SW480 (cell line): Measurements from ENCODE around the gene RASA4.
"Not testable (repeated sequence)": the region's sequence is repeated elsewhere in the genome, so short reads cannot be mapped to it uniquely, and the experiment has no call there.

ENCODE experiments used
- DNase-seq: peaks from one replicate; pipeline ENCODE4 v3.0.0-alpha.2; 2016; ENCODE audit warnings: low spot score

Gene RASA4

DNA sequence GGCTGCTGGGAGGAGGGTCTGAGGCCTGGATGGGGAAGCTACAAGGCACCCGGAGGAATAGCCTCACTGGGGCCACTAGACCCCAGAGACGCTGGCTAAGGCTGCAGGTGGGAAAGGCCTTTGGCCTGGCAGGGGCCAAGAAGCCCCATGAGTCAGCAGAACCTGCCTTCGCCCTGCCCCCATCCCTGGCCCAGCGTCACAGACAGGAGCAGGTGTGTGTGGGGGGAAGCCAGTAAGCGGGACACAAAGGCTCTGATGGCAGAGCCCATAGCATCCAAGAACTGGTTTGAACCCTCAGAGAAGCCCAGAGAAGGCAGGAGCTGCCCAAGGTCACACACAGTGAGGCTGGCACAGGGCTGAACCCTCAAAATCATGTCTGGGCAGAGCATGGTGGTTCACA is 9.7 kb downstream of the RASA4 start:
- not testable (repeated sequence) for DNase-seq

DNA sequence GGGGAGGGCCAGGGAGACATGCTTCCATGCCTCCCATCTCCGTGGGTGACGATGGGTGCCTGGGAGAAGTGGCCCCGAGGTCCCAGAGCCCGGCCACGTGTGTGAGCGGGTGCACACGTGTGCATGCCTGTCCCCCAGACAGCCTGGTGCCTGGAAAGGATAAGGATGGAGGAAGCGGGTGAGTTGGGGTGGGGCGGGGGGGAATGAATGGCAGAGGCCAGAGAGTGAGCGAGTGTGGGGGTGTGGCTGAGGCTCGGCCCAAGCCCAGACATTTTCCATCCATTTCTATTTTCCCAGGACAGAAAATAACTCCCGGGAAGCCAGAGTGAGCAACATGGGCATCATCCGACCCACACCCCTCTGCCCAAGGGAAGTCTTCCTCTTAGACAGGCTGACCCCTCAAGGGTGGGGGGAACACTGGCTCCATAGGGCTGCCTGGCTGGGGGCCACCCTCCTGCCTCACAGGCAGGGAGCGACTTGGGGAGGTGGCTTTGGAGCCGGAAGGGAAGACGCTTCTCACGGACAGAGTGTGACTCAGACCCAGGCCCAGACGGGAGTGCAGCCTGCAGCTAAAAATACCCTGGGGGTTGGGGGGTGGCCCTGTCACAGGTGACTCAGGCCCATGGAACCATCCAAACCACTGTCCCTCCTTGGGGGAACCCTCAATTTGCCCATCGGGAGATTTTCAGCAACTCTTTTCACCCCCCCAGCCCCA is 12.0 kb downstream of the RASA4 start:
- DNase-seq: not testable (repeated sequence)

DNA sequence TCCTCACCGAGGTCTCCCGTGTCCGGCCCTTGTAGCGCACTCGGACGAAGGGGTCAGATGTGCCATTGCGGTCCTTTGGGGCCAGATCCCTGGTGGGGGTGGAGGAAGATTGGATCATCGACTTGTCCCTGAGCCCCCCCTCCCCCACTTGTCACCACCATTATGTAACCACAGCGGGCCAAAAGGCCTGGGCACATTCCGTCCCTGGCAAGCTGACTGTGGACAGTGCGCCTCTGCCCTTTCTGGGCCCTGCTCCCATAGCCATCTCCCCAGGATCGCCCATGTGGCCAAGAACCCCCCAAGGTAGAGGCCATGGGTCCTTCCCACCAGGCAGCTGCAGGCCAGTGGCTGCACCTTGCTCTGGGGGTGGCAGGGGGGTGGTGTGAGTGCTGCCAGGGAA is 14.2 kb downstream of the RASA4 start:
- DNase-seq: not testable (repeated sequence)

DNA sequence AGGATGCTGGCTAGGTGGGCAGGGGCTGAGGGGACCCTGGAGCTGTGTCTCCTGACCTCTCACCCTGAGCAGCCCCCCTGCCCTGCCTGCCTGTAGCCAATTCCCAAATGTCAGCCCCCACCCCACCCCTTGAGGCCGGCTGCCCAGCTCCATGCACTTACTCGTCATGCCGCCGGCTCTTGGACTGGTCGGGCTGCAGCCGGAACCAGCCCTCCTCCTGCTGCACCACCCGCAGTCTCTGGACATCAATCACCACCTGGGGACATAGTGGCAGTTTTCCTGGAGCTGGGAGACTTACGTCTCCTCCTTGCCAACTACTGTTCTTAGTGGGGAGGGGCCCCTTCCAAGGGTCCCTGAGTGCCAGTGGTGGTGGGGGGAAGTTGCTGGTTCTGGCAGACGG is 16.9 kb downstream of the RASA4 start:
- not testable (repeated sequence) for DNase-seq

DNA sequence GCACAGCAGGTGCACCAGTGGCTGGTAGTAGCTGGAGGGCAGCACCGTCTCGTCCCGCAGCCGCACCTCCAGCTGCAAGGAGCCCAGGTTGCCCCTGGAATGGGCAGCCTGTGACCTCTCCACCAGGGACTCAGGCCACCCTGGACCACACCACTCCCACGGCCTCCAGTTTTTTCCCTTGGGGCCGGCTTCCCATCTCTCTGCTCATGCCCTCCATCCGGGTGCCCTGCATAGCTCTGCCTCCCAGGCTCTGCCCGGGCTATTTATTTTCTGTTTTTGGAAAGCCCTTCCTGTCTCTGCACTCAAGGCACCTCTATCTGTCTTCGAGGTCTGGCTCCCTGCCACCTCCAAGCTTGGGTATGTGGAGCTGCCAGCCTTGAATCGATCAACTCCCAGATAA is 20.5 kb downstream of the RASA4 start:
- DNase-seq: not testable (repeated sequence)

DNA sequence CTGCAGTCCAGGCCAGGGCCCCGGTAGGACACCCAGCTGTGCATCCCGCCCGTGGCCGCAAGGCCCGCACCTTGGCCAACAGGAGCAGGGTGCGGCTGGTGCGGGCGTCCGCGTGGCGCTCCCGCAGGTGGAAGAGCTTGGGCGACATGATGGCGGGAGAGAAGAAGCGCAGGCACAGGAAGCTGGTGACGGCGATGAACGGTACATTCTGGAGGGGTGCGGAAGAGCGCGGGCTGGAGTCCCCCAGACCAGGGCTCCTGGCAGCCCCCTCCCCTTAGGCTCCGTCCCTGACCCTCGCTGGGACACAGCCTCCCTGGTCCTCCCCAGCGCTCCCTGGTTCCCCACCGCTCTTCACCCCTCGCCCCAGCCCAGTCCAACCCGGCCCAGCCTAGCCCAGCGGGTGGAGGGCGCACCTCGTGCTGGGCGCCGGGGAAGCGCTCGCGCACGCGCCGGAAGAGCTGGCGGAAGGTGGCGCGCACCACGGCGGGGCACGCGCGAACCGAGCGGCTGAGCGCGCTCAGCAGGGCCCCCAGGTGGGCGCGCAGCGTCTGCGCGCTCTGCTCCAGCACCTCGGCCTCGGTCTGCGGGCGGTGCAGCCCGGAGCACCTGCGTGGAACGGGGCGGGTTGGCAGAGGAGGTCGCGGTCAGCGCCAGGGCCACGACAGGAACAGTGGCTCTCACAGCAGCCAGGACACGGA is 22.8 kb downstream of the RASA4 start:
- not testable (repeated sequence) for DNase-seq

DNA sequence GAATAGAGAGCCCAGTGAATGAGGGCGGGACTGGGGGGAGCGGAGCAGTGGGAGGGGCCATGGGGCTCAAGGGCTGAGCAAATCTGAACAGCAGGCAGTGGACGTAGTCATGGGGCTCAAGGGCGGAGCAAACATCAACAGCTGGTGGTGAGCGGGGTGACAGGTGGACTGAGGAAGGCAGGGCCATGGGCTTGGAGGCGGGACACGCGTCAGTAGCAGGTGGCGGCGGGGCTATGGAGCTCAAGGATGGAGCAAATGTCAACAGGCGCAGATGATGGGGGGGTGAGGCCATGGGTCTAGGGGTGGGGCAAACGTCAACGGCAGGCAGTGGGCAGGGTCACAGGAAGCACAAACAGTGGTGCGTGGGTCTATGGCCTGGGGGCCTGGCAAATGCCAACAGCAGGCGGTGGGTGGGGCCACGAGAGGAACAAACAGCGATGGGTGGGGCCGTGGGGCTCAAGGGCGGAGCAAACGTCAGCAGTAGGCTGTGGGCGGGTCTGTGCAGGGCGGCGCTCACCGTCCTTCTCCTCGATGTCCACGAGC is 24.0 kb downstream of the RASA4 start:
- not testable (repeated sequence) for DNase-seq

DNA sequence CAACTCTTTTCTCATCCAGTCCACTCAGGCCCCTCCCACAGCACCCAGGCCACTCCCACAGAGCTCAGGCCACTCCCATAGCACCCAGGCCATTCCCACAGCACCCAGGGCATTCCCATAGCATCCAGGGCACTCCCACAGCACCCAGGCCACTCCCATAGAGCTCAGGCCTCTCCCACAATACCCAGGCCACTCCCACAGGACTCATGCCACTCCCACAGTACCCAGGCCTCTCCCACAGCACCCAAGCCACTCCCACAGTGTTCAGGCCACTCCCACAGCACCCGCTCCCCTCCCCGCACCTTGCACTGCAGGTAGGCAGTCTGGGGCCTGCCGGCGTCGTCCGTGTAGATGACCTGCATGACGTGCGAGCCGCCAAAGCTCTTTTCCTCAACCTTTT is 26.7 kb downstream of the RASA4 start:
- DNase-seq: not testable (repeated sequence)

DNA sequence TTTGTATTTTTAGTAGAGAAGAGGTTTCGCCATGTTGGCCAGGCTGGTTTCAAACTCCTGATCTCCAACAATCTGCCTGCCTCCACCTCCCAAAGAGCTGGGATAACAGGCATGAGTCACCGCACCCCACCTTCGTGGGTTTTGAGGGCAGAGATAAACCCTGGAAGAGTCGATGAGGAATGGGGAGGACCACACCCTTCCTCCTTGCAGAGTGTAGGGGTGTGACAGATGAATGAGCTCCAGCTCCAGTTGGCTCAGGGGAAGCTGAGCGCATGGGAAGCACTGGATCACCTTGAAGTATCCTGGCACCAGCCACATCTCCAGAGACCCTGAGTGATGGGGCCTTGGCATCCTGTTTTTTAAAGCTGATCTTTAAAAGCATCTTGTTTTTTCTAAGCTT is 33.1 kb downstream of the RASA4 start:
- DNase-seq: not testable (repeated sequence)

DNA sequence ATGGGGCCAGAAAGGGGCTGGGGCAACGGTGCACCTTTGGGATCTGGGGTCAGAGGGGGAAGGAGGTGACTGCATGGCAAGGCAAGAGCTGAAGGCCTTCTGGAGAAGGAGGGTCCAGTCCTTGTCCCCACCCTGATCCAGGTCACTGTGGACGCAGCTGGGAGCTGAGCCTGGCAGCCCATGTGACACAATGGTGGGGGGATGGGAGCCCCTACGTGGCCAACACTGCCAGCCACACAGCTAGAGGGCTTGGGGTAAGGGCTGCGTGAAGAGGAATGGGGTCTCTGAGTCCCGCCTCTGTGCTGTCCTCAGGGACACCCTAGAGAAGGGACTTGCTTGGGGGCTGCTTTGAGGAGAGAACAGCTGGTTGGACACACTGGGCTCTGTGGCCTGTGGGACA is 34.8 kb downstream of the RASA4 start:
- DNase-seq: not testable (repeated sequence)

DNA sequence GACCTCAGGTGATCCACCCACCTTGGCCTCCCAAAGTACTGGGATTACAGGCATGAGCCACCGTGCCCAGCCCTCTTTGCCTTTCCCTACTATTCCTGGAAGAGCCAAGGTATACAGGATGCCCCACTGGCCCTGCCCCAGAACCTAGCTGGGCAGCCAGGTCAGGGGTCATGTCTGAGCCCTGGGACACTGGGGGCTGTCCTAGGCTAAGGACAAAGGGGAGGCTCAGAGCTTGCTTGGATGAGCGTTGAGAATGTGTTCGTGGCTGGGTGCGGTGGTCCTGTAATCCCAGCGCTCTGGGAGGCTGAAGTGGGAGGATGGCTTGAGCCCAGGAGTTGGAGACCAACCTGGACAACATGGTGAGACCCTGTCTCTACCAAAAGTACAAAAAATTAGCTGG is 38.1 kb downstream of the RASA4 start:
- not testable (repeated sequence) for DNase-seq

DNA sequence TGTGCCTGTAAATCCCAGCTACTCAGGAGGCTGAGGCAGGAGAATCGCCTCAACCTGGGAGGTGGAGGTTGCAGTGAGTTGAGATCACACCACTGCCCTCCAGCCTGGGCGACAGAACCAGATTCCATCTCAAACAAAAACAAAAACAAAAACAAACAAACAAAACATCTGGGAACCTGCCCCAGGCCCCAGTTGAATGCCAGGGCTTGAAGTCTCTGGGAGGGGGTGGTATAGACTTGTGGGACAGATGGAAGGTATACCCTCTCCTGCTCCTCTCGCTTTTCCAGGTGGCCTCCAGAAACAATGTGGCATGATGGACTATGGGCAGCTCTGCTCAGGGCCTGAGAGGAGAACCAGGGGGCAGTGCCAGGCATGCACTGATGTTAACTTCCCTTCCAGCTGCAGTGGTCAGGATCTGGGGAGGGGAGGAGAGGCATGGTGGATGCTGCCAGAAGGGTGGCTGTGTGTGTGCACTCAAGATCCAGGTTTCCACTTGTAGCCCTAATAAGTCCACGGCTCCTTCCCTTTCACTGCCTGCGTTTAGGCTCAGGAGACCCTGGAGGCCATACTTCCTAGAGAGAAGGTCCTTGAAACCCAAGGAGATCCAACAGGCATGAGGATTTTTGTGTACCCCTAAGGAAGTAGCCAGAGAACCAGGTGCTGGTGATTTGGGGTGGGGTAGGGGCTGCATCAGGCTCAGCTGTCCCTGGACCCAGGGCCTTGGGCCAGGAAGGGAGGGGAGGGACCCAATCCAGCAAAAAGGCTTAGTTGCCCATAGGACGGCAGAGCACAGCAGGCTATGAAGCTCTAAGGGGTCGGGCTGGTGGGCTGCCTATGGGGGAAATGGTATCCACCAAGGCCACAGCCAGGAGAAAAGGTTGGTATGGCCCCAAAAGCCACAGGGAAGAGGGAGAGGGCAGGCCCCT is 39.0 kb downstream of the RASA4 start:
- DNase-seq: not testable (repeated sequence)

DNA sequence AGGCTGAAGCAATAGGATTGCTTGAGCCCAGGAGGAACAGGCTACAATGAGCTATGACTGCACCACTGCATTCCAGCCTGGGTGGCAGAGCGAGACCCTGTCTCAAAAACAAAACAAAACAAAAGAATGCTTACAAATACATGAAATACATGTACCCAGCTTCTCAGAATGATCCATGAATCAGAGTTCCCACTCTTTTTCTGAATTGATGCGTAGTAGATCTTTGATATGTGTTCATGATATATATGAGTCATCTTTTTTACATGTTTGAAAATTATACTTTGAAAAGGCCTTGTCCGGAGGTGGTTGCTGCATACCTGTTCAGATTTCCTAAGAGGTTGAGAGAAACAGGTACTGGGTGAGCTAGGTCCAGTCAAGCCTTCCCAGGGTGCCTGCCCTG is 40.2 kb downstream of the RASA4 start:
- not testable (repeated sequence) for DNase-seq

DNA sequence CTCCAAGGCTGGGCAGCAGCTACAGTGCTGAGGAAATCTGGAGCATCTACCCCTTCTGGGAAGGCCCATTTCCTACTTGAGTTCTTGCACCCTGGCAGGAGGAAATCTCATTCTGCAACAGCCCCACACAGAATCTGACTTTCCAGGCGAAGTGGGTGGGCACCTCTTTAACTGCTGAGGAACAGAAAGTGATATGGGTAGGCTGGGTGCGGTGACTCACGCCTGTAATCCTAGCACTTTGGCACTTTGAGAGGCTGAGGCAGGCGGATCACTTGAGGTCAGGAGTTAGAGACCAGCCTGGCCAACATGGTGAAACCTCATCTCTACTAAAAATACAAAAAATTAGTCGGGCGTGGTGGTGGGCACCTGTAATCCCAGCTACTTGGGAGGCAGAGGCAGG is 41.9 kb downstream of the RASA4 start:
- not testable (repeated sequence) for DNase-seq

DNA sequence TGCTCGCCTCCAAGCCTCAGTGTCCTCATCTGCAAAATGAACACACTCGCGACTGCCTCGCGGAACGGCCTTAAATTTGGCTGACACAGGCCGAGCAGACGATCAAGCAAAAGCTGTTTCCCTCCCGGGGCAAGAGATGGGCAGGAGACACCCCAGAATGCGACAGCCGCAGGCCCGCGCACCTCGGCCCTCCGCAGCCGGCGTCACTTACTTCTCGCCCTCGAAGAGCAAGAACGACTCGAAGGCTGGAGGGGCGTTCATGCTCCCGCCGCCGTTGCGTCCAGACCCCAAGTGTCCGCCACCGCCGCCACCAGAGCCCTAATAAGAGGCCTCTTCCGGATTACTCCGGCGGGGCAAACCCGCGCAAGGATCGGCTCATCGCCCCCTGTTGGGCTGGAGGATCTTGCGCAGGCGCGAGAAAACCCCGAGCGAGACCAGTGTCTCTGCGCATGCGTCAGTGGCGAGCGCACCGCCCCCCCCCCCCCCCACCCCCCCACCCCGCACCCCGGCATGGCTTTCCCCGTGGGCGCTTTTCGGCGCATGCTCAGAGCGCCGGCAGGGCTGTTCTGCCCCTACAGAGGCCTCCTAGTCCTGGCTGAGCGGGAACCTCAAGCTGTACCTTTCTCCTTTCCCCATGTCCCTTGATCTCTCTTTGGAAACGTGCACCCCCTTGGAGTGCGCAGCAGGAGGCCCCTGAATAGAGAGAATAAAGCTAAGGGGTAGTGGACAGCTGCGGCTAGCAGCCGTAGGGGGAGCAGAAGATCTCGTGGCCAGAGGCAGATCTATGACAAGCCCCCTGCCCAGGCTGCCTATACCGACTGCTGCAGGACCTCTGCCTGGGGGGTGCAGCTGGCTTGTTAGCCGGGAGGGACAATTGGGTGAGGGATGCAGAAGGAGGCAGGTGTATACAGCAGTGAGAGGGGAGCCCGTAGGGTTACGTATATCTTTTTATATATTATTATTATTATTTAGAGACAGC is 44.0 kb downstream of the RASA4 start, which contains the start of gene POLR2J3:
Gene POLR2J3, minus strand, starts transcription at position 323 of the 979 bp plus-strand sequence. Its CDS starts 62 bp downstream, at position 261.
- DNase-seq: peak; percentile 87

DNA sequence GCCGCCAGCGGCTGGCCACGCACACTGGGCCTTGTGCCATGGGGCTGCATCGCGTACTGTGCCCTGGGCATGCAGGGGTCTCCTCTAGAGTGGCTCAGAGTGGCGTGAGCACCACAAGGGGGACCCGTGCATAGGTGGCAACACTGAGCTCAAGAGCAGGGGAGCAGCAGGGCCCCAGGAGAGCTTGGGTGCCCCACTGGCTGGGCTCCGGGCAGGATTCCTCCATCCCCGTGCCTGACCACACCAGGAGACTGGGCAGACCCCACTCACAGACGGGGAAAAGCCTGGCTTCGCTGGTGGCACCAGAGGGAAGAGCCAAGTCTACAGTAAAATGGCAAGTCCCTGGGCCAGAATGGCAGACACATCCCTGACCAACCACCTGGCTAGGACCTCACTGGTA is 47.9 kb downstream of the RASA4 start:
- not testable (repeated sequence) for DNase-seq

DNA sequence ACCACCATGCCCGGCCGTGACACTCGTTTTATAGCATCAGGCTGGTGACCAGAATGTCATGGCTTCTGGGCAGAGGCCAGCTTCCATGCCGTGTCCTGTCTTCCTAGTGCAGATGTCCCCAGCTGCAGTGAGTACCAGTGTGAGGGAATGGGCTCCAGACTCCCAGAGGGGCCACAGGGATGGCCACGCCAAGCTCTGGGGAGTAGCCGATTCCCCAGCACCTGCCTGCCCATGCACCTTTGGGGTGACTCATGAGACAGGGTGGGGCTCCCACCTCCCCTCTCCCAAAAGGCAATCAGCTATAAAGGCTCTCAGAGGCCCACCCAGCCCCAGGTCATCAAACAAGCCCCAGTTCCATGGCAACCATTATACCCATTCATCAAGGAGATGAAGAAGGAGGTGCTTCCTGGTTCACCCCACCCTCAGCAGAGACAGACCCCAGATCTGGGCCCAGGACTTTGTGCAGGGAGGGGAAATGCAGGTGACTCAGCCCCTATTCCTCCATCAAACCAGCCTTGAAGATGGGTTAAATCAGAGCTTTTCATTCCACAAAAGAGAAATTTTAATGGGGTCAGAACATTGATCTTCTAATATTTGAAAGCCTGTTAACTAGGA is 65.6 kb downstream of the RASA4 start, which contains the start of gene SPDYE2:
Gene SPDYE2, plus strand, starts transcription at position 419 of the 615 bp plus-strand sequence. CDS start 2,030 bp downstream, outside the sequence.
- not testable (repeated sequence) for DNase-seq

DNA sequence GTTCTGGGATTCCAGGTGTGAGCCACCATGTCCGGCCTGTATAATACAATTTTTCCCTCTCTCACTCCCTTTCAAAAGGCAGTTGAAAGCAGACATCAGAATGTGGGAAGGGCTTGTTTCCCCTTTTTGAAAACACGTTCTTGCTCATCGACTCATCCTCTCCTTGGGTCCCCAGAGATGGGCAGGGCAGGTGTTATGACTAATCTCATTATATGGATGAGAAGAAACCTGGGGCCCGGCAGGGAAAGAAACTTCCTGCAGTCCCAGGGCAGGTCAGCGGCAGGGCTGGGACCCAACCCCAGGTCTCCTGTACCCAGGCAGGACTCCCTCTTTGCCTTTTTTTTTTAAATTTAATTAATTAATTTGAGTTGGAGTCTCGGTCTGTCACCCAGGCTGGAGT is 70.2 kb downstream of the RASA4 start:
- DNase-seq: not testable (repeated sequence)

DNA sequence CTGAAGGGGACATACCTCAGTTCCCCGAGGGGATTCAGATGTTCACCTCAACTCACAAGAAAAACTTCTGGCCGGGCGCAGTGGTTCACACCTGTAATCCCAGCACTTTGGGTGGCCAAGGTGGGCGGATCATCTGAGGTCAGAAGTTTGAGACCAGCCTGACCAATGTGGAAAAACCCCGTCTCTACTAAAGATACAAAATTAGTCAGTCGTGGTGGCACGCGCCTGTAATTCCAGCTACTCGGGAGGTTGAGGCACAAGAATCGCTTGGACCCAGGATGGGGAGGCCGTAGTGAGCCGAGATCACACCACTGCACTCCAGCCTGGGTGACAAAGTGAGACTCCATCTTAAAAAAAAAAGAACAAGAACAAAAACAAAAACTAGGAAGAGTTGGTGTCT is 71.3 kb downstream of the RASA4 start:
- DNase-seq: not testable (repeated sequence)

DNA sequence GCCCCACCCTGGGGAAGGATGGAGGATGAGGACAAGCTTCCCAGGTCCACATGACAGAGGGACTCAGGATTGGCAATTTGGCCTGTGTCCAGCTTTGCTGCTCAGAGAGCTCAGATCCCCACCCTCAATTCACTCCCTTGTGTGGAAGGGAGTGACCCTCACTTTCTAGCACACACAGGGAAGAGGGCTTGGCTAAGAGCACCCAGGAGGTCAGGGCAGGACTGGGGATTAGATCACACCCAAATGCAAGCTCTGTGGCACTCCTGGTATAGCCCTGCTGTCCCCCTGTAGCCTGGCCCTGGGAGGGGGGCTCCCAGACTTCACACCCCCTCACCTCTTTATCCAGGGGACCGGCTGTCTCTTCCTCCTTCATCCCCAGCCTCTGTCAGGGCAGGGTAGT is 72.2 kb downstream of the RASA4 start:
- not testable (repeated sequence) for DNase-seq
